GM18499 (cell line): ENCODE data around the gene DEAF1.

Experiments used
- ATAC-seq: cut with Tn5 transposase; IDR thresholded peaks from one replicate; pipeline ENCODE4 v1.9.1; 2021; ENCODE audit warnings: moderate number of reproducible peaks; ENCODE audit not compliant: insufficient read depth, unreplicated experiment

Gene DEAF1

GRCh38 chr11:615504-616319 is 79.3 kb downstream of the DEAF1 start, which contains the start of gene IRF7:
Gene IRF7, minus strand, starts transcription at chr11:615950. Its CDS starts 586 bp downstream, at chr11:615364.
- peak; percentile 65 for ATAC-seq

- ATAC-seq: no peak
Observed at GRCh38 chr11:614623-615503, 80.2 kb downstream of the DEAF1 start.

- no peak for ATAC-seq
Observed at GRCh38 chr11:614021-614622, 80.9 kb downstream of the DEAF1 start.

GRCh38 chr11:613369-613968 is 81.6 kb downstream of the DEAF1 start:
- ATAC-seq: no peak

GRCh38 chr11:612961-613300 is 82.1 kb downstream of the DEAF1 start:
- no peak for ATAC-seq

- no peak for ATAC-seq
Observed at GRCh38 chr11:612201-612960, 82.6 kb downstream of the DEAF1 start.

- ATAC-seq: no peak
Observed at GRCh38 chr11:611001-611996, 83.7 kb downstream of the DEAF1 start.

- no peak for ATAC-seq
Observed at GRCh38 chr11:610146-610801, 84.7 kb downstream of the DEAF1 start.

GRCh38 chr11:609341-609811 is 85.6 kb downstream of the DEAF1 start:
- no peak for ATAC-seq

- no peak for ATAC-seq
Observed at GRCh38 chr11:608791-609251, 86.2 kb downstream of the DEAF1 start.

- no peak for ATAC-seq
Observed at GRCh38 chr11:607971-608659, 86.9 kb downstream of the DEAF1 start.

GRCh38 chr11:607020-607780 is 87.8 kb downstream of the DEAF1 start:
- ATAC-seq: no peak

- no peak for ATAC-seq
Observed at GRCh38 chr11:606245-606644, 88.8 kb downstream of the DEAF1 start.

- no peak for ATAC-seq
Observed at GRCh38 chr11:605286-606129, 89.5 kb downstream of the DEAF1 start.

GRCh38 chr11:603154-603553 is 91.9 kb downstream of the DEAF1 start:
- ATAC-seq: no peak
